HepG2 (cell line): ENCODE measurements around the gene CCT4. TPM values are rescaled to one million over a fixed set of nuclear protein-coding genes. Genes with fewer than 3 reads are reported as not detected.
A peak's percentile ranks its signal among the peaks of the same experiment; 100 is the strongest.

ENCODE experiments used
- CEBPZ ChIP-seq: IDR thresholded peaks from 2 replicates; pipeline ENCODE4 v1.6.1; 2012; ENCODE audit warnings: low read length, improper control_type of control experiment
- DBP ChIP-seq: sonication (generic); formaldehyde crosslinking; IDR thresholded peaks from 2 replicates; pipeline ENCODE4 v1.4.0; 2020; ENCODE audit warnings: missing genetic modification reagents; ENCODE audit errors: not compliant biosample characterization
- FOXJ3 ChIP-seq: sonication (generic); formaldehyde crosslinking; IDR thresholded peaks from 2 replicates; pipeline ENCODE4 v1.4.0; 2020; ENCODE audit warnings: missing genetic modification reagents, mild to moderate bottlenecking, borderline replicate concordance
- PRDM15 ChIP-seq: sonication (generic); formaldehyde crosslinking; IDR thresholded peaks from 2 replicates; pipeline ENCODE4 v1.4.0; 2020; ENCODE audit warnings: missing genetic modification reagents
- STAT6 ChIP-seq: sonication (generic); formaldehyde crosslinking; IDR thresholded peaks from 2 replicates; pipeline ENCODE4 v1.4.0; 2020; ENCODE audit warnings: missing genetic modification reagents, mild to moderate bottlenecking, borderline replicate concordance
- TP53 ChIP-seq: sonication (generic); formaldehyde crosslinking; conservative IDR thresholded peaks from 2 replicates; pipeline ENCODE4 v1.4.0; 2020; ENCODE audit warnings: missing genetic modification reagents
- ZHX1 ChIP-seq: sonication (generic); formaldehyde crosslinking; IDR thresholded peaks from 2 replicates; pipeline ENCODE4 v1.8.1; 2022; ENCODE audit warnings: low read depth, mild to moderate bottlenecking, missing genetic modification reagents
- ZNF205 ChIP-seq: IDR thresholded peaks from 2 replicates; pipeline ENCODE4 v1.6.1; 2018; ENCODE audit warnings: missing biosample characterization, missing genetic modification reagents
- ZNF263 ChIP-seq: sonication (generic); formaldehyde crosslinking; IDR thresholded peaks from 2 replicates; pipeline ENCODE4 v1.4.0; 2020; ENCODE audit warnings: missing genetic modification reagents
- ZSCAN5A ChIP-seq: sonication (generic); formaldehyde crosslinking; IDR thresholded peaks from 2 replicates; pipeline ENCODE4 v1.8.0; 2022; ENCODE audit warnings: mild to moderate bottlenecking, missing genetic modification reagents, borderline replicate concordance
- polyA plus RNA-seq, 8 experiments: library from polyadenylated mRNA; depleted of rRNA in 3 of 8; stranded (reverse) in 7 of 8; unstranded in 1 of 8; fragments of >200 nt; fragmentation: Illumina TruSeq in 4 of 8; extraction: Trizol in 4 of 8; gene quantifications; 2 replicates each; pipeline versions ENCODE4 v1.2.1 to v1.2.3, GENCODE V29; 2011 to 2016; ENCODE audit warnings: low read depth in 4 of 8, missing spikeins in 1 of 8, mixed read lengths in 1 of 8; ENCODE audit not compliant: insufficient read depth in 1 of 8
- total RNA-seq, 5 experiments: library from RNA; depleted of rRNA; stranded (reverse); fragments of >200 nt; fragmentation: Illumina TruSeq; extraction: Trizol; gene quantifications; 2 replicates each; pipeline ENCODE4 v1.2.3, GENCODE V29; 2016; ENCODE audit warnings: low read depth in 1 of 5

Gene CCT4
- total and polyA plus RNA-seq, 2 of the 13 experiments (the other 11 are each of a cell fraction or from before 2014, with no cell fraction given): 138 to 340 TPM

- no peak; the same call in 1 of the 2 replicates for TF ChIP-seq PRDM15
- TF ChIP-seq ZHX1 (CRISPR knock-in tag): peak; percentile 97
- peak; percentile 66 for TF ChIP-seq DBP (CRISPR knock-in tag)
- TF ChIP-seq ZNF205 (CRISPR knock-in tag): peak; percentile 84
- peak; percentile 64 for TF ChIP-seq ZNF263 (CRISPR knock-in tag)
- peak; percentile 44; the same call in 1 of the 2 replicates for TF ChIP-seq STAT6 (CRISPR knock-in tag)
- no peak; the same call in none of the 2 replicates for TF ChIP-seq TP53
- TF ChIP-seq FOXJ3: no peak
- peak; percentile 50; the same call in 1 of the 2 replicates for TF ChIP-seq ZSCAN5A (CRISPR knock-in tag)
- no peak for TF ChIP-seq CEBPZ
These were observed at the start of gene CCT4 (continued) for GRCh38 chr2:61888267-61889055.
